Measurements from ENCODE around the gene DLX6.
"Not testable (repeated sequence)": the region's sequence is repeated elsewhere in the genome, so short reads cannot be mapped to it uniquely, and the experiment has no call there.

DLX6 gene

GRCh38 chr7:97027427-97028234 lies 22.3 kb downstream of the DLX6 start:
- peak; percentile 87 for ATAC-seq (ENCODE audit: insufficient read depth, low read depth)

GRCh38 chr7:97034213-97034852 lies 29.0 kb downstream of the DLX6 start:
- H3K4me1 ChIP-seq (ENCODE audit: insufficient read depth, low read length); H3K9me3 ChIP-seq (ENCODE audit: insufficient read depth, low read length, severe bottlenecking): not testable (repeated sequence)

More at GRCh38 chr7:97027427-97028234, 22.3 kb downstream of the DLX6 start:
- Histone ChIP-seq H3K4me3 (ENCODE audit: low read depth in 1 of 2, low read length in 2 of 2) (no peak overlapping the region), H3K27ac (ENCODE audit: low read length) (no peak overlapping the region), H4K20me1 (ENCODE audit: insufficient read depth, low read length) (no peaks in the 10 kb centered on the region), H3K9me3 (ENCODE audit: insufficient read depth, low read length, severe bottlenecking) (no peaks in the 10 kb centered on the region), H3K4me1 (ENCODE audit: insufficient read depth, low read length) (no peaks in the 10 kb centered on the region), H3K36me3 (ENCODE audit: insufficient read depth, low read length) (no peaks in the 10 kb centered on the region), H3K79me2 (ENCODE audit: insufficient read depth, low read length) (no peaks in the 10 kb centered on the region), H3K4me2 (ENCODE audit: insufficient read depth, low read length) (no peak overlapping the region), H3K27me3 (ENCODE audit: insufficient read depth, low read length, poor library complexity) (peaks cover 10% of the 10 kb centered on the region), H2AFZ (ENCODE audit: low read depth, low read length) (no peak overlapping the region), H3K9ac (ENCODE audit: low read depth, low read length) (no peak overlapping the region)
- DNase-seq, result peak; percentile 56
- no peak for TF ChIP-seq EZH2 (IDR thresholded peaks at IDR 0.05; ENCODE audit: borderline replicate concordance, low read depth, low read length, severe bottlenecking)
- peak; percentile 95 for TF ChIP-seq CTCF (IDR thresholded peaks at IDR 0.05; ENCODE audit: borderline replicate concordance, extremely low read depth, low read length, poor library complexity, severe bottlenecking)

GRCh38 chr7:97039374-97040065 lies 34.2 kb downstream of the DLX6 start:
- Histone ChIP-seq H3K4me1 (ENCODE audit: insufficient read depth, low read length) (no peaks in the 10 kb centered on the region), H3K4me3 (ENCODE audit: low read depth in 1 of 2, low read length in 2 of 2) (no peak overlapping the region), H3K36me3 (ENCODE audit: insufficient read depth, low read length) (no peaks in the 10 kb centered on the region), H3K4me2 (ENCODE audit: insufficient read depth, low read length) (no peak overlapping the region), H3K9ac (ENCODE audit: low read depth, low read length) (no peak overlapping the region), H3K27ac (ENCODE audit: low read length) (no peak overlapping the region), H2AFZ (ENCODE audit: low read depth, low read length) (no peak overlapping the region), H3K9me3 (ENCODE audit: insufficient read depth, low read length, severe bottlenecking) (no peaks in the 10 kb centered on the region), H4K20me1 (ENCODE audit: insufficient read depth, low read length) (no peaks in the 10 kb centered on the region), H3K79me2 (ENCODE audit: insufficient read depth, low read length) (no peaks in the 10 kb centered on the region), H3K27me3 (ENCODE audit: insufficient read depth, low read length, poor library complexity) (no peaks in the 10 kb centered on the region)
- no peak for TF ChIP-seq CTCF (IDR thresholded peaks at IDR 0.05; ENCODE audit: borderline replicate concordance, extremely low read depth, low read length, poor library complexity, severe bottlenecking)
- TF ChIP-seq EZH2 (IDR thresholded peaks at IDR 0.05; ENCODE audit: borderline replicate concordance, low read depth, low read length, severe bottlenecking), result no peak
- DNase-seq (no peak), ATAC-seq (ENCODE audit: insufficient read depth, low read depth) (no peak)

More at GRCh38 chr7:97034213-97034852, 29.0 kb downstream of the DLX6 start:
- not testable (repeated sequence) for H3K9ac ChIP-seq (ENCODE audit: low read depth, low read length); H3K27me3 ChIP-seq (ENCODE audit: insufficient read depth, low read length, poor library complexity); H3K36me3 ChIP-seq (ENCODE audit: insufficient read depth, low read length); H2AFZ ChIP-seq (ENCODE audit: low read depth, low read length); H3K4me3 ChIP-seq (ENCODE audit: low read depth in 1 of 2, low read length in 2 of 2); ATAC-seq (ENCODE audit: insufficient read depth, low read depth); DNase-seq; H3K27ac ChIP-seq (ENCODE audit: low read length); H4K20me1 ChIP-seq (ENCODE audit: insufficient read depth, low read length); H3K79me2 ChIP-seq (ENCODE audit: insufficient read depth, low read length); H3K4me2 ChIP-seq (ENCODE audit: insufficient read depth, low read length)

- Histone ChIP-seq H3K36me3 (ENCODE audit: insufficient read depth, low read length) (no peaks in the 10 kb centered on the region), H3K4me2 (ENCODE audit: insufficient read depth, low read length) (no peak overlapping the region), H3K27me3 (ENCODE audit: insufficient read depth, low read length, poor library complexity) (no peaks in the 10 kb centered on the region), H4K20me1 (ENCODE audit: insufficient read depth, low read length) (no peaks in the 10 kb centered on the region), H3K4me3 (ENCODE audit: low read depth in 1 of 2, low read length in 2 of 2) (no peak overlapping the region), H3K9ac (ENCODE audit: low read depth, low read length) (no peak overlapping the region), H3K79me2 (ENCODE audit: insufficient read depth, low read length) (no peaks in the 10 kb centered on the region), H2AFZ (ENCODE audit: low read depth, low read length) (no peak overlapping the region), H3K9me3 (ENCODE audit: insufficient read depth, low read length, severe bottlenecking) (no peaks in the 10 kb centered on the region), H3K27ac (ENCODE audit: low read length) (no peak overlapping the region), H3K4me1 (ENCODE audit: insufficient read depth, low read length) (no peaks in the 10 kb centered on the region)
- TF ChIP-seq CTCF (IDR thresholded peaks at IDR 0.05; ENCODE audit: borderline replicate concordance, extremely low read depth, low read length, poor library complexity, severe bottlenecking) (no peak), EZH2 (IDR thresholded peaks at IDR 0.05; ENCODE audit: borderline replicate concordance, low read depth, low read length, severe bottlenecking) (no peak)
- DNase-seq, result no peak
- no peak for ATAC-seq (ENCODE audit: insufficient read depth, low read depth)
These were observed 37.9 kb downstream of the DLX6 start for GRCh38 chr7:97043281-97043680.

All from DND-41 (cell line).